Pericardium fibroblast (primary cell): Measurements from ENCODE around the gene LRRC18. TPM values are rescaled to one million over a fixed set of nuclear protein-coding genes. Genes with fewer than 3 reads are reported as not detected.

Experiments used
- total RNA-seq: library from RNA; depleted of rRNA; stranded (reverse); fragments of >200 nt; gene quantifications from 2 replicates; pipeline ENCODE4 v1.2.3, GENCODE V29; 2015

LRRC18 gene
- total RNA-seq: not detected in 2 replicates

GRCh38 chr10:48939790-48940325 lies at the start of gene LRRC18:
Gene LRRC18 (minus strand): TSS chr10:48939840. CDS start chr10:48914155, 25,685 bp downstream.

Other genes with a start within 250 kb of the LRRC18 start
- 9.1 and 9.3 TPM in 2 replicates for gene VSTM4, start 175.7 kb upstream of the LRRC18 start, total RNA-seq
- gene FAM170B, start 194.2 kb upstream of the LRRC18 start, total RNA-seq: not detected in 2 replicates
- gene TMEM273, start 248.6 kb upstream of the LRRC18 start, total RNA-seq: not detected in 2 replicates